ENCODE data around the gene TRABD2B.
A peak's percentile ranks its signal among the peaks of the same experiment; 100 is the strongest.

TRABD2B gene

GRCh38 chr1:47844558-47844955 lies 152.6 kb downstream of the TRABD2B start:
- no peak for DNase-seq

DNA sequence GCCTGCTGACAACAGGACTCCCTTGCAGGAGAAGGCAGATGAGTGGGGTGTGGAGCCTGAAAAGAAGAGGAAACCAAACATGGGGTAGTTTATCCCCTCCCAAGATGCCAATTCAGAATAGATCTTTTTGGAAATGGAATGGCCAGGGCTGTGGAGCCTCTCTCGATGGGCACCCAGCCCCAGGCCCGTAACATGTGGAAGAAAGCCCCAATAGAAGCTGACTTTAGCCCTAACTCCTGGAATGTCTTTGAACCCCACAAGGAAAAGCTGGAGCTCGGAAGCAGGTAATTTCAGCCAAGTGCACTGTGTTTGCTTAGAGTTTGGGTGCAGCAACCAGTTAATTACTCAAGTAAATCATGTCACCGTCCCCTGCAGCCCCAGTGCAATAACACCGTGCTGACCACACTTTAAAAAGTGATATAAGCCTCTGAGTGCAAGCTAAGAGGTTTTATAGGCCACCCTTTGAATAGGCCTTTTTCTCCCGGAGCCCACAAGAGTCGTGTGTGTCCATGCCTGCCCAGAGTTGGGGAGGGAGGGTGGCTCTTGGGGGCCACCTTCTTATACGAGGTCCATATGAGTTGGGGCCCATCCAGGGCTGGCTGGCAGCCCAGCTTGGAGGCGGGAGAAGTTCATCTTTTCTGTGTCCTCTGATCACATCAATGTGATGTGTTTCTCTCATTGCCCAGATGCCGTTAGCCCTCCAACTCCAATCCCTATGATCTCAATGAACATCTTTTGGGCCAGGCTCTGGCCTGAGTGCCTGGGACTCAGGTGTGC lies 153.2 kb downstream of the TRABD2B start:
- no peak for DNase-seq

- DNase-seq, result no peak
Measured at GRCh38 chr1:47843059-47843458, 154.1 kb downstream of the TRABD2B start.

- DNase-seq, result no peak
Measured at GRCh38 chr1:47842228-47842919, 154.8 kb downstream of the TRABD2B start.

DNA sequence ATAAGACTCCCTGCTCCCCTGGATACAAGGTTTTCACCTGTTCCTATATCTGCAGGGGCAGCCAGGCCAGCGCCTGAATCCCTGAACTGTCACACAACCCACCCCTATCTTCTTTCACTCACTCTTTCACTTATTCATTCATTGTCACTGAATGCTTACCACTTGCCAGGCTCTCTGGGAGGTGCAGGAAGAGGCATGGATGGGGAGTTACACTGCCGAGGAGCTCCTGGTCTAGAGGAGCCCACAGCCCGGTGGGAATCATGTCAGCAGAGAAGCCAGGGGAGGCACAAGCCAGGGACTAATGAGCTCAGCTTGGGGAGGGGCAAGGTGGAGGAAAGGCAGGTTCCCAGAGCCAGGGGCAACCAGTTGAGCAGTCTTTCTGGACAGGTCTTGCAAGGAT lies 155.8 kb downstream of the TRABD2B start:
- no peak for DNase-seq

GRCh38 chr1:47840393-47841190 lies 156.6 kb downstream of the TRABD2B start:
- no peak for DNase-seq

DNA sequence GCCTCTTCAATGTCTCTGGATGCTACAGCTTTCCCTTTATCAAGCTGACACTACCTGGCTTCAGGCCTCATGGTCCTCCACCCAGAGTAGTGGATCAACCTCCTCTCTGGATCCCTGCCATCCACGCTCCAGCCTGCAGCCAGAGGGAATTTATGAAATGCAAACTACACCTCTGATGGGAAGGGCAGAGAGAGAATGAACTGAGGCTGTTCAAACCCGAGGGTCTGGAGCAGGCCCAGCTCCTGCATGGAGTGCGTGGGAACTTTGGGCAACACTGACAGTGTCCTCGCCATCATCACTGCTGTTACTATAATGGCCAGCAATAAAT lies 157.8 kb downstream of the TRABD2B start:
- no peak for DNase-seq

GRCh38 chr1:47838562-47839432 lies 158.4 kb downstream of the TRABD2B start:
- no peak for DNase-seq

- no peak for DNase-seq
Measured at GRCh38 chr1:47837866-47838561, 159.2 kb downstream of the TRABD2B start.

DNA sequence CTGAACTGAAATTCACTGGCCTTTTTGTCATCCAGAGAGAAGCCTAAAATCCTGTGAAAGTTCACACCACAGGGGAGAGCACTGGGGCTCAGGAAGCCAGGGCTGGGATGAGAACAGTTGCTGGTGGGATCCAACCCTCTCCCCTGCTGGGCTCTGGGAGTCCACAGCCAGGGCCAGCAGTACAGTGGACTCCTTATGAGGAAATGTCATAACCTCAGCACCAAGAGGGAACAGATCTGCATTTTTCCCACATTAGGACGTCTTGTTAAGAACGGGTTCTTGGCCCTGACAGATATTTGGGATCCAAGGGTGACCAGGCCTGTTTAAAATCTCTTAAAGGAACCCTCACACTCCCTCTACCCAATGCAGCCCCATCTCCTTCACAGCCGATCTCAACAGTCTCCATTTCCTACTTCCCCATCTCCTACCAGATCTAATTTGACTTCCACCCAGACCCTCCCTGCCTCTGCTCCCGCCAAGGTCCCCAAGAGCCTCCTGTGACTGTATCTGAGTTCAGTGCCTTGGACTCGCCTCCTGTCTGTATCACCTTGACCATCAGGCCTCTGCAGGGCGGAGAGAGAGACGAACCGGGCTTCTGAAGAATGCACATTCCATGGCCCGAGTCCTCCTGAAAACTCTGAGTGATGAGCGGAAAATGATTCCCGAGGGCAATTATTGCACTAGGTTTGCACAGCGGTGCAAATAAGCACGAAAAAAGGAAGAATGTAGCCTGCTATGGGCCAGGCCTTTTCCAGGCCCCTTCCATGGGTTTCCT lies 159.9 kb downstream of the TRABD2B start:
- DNase-seq, result no peak

GRCh38 chr1:47835409-47835808 lies 161.8 kb downstream of the TRABD2B start:
- no peak for DNase-seq

DNA sequence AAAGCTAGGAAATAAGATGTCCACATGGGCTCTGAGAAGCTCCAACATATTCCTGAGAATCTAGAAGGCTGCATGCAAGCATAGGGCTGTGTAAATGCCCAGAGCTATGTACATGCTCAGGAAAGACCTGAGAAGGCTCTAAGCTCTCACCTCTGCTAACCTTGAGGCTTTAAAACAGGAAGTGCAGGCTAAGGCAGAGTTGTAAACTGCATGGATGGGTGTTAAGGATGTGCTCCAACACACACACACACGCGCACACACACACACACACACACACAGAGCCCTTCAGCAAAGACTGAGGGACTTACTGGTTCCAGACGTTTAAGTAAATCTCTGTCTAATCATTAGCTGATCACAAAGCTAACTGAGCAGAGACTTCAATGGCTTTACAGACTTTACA lies 162.9 kb downstream of the TRABD2B start:
- DNase-seq, result no peak

GRCh38 chr1:47830641-47831333 lies 166.4 kb downstream of the TRABD2B start:
- DNase-seq, result no peak

GRCh38 chr1:47830021-47830420 lies 167.2 kb downstream of the TRABD2B start:
- DNase-seq, result no peak

DNA sequence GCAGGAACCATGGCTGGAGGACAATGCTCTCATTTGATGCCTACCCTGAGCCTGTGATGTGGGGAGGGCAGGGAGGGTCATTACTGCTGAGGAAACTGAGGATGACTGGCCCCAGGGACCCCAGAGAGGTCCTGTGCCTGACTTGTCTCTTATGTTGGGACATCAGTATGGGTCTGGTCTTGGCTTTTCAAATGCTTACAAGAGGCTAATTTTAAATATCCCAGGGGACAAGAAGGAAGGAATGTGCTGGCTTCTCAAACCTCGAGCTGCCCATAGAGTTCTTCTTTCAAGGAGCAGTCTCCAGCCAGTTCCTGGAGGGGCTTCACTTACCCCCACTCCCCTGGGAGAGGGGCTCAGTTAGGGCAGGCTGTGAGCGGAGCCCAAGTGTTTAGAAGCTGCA lies 168.2 kb downstream of the TRABD2B start:
- no peak for DNase-seq

- DNase-seq, result no peak
Measured at GRCh38 chr1:47827109-47827508, 170.1 kb downstream of the TRABD2B start.

GRCh38 chr1:47824716-47825115 lies 172.5 kb downstream of the TRABD2B start:
- DNase-seq, result no peak

GRCh38 chr1:47824297-47824696 lies 172.9 kb downstream of the TRABD2B start:
- DNase-seq, result no peak

DNA sequence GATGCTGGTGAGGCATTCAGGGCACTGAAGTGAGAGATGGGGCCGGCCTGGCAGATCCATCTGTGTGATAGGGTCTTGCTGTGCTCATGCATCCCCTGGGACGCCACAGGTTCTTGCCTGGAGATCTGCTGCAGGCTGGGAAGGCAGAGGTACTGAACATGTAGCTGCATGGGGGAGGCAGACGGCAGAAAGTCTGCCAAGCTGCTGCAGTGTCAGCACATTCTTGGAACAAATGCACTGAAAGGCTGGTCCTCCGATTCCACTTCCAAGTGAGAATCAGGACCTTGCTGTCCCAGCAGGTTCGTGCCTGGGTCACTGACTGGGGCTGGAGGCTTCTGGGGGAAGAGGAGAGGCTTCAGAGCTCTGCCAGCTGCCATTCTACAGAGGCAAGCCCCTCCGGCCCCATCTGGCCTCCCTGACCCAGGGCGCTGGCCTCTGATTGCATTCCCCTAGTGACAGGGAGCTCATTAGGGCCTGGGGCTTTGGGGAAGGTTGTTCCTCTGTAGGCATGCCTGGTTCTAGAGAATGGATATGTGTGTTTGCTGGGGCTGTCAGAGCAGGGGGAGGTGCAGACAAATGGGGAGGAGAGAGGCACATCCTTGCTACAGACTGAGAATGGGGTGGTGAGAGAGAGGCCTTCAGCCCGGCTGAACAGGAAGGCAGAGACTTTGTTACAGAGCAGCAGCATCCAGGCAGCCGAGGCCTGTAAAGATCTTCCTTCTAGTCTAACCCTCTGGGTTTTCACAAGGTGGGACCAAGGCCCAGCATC lies 174.0 kb downstream of the TRABD2B start:
- peak; percentile 45 for DNase-seq

- DNase-seq, result no peak
Measured at GRCh38 chr1:47821760-47822159, 175.4 kb downstream of the TRABD2B start.

Measured in NCI-H1694 (cell line).